Stimulated activated CD4-positive, alpha-beta T cell treated with anti-CD3 and anti-CD28 coated beads, Interleukin-1b, Interleukin-23, amount 100 ng/mL, for 1 hour (primary cell): Measurements from ENCODE around the gene C1orf159.
"Not testable (repeated sequence)": the region's sequence is repeated elsewhere in the genome, so short reads cannot be mapped to it uniquely, and the experiment has no call there.

Experiments
- DNase-seq, 2 donors: peaks; one replicate each; pipeline ENCODE4 v3.0.0-alpha.2; 2020; ENCODE audit warnings: low read depth in 2 of 2

C1orf159 gene

DNA sequence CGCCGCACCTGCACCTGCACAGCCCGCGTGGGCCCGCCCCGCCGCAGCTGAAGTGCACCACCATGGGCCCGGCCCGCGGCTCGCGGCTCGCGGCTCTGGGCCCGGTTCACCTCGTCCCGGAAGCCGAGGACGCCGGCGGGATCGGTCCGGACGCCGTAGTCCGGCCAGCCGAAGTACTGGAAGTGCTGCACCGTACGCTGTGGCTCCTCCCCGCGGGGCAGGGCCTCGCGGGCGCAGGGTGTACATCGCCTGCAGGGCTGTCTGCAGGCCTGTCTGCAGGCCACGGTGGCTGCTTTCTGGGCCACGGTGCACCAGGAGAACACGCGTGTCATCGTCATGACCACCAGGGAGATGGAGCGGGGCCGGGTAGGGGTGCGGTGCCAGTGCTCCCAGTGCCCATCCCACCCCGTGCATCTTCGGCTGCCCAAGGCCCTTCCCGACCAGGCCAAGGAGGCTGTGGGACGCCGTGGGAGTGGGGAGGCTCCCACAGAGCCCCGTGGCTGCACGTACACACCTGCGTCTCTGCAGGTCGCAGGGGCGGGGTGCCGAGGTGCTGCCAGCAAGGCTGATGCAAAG is 48.5 kb downstream of the C1orf159 start:
- no peak for DNase-seq

DNA sequence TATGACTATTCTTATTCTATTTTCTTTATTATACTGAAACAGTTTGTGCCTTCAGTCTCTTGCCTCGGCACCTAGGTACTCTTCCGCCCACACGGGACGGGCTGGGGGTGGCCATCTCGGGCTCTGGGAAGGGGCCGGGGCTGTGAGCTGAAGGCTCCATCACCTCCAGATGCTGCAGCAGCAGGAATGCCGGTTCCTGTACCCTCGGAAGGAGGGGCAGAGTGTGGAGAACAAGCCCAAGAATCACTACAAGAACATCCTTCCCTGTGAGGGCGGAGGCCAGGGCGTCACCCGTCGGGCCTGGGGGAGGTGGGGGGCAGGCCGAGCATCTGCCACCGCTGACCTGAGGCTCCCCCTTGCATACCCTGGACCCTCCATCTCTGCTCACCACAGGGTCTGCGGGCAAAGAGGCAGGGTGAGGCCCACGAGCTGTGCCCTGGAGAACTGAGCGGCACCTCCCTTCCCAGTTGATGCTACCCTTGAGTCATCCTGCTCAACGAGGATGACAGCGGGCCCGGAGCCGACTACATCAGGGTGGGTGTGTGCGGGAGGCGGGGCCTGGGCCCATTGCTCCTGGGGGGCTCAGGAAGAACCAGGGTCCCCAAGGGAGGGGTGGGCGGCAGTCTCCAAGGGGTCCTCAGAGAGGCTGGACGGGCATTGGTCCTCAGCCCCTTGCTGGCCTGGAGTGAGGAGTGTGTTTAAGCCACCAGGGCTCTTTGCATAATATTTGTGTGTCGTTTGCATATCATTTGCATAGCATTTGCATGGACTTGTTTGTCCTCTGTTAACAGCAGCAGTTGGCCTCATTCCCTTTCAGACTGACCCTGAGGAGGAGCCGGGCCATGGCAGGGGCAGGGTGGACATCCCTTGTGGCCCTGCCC is 49.2 kb downstream of the C1orf159 start:
- no peak for DNase-seq

DNA sequence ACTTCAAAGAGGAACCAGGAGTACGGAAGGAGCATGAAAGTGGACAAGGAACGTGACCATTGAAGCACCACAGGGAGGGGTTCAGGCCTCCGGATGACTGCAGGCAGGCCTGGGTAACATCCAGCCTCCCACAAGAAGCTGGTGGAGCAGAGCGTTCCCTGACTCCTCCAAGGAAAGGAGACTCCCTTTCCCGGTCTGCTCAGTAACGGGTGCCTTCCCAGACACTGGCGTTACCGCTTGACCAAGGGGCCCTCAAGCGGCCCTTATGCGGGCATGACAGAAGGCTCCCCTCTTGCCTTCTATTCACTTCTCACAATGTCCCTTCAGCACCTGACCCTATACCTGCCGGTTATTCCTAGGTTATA is 50.0 kb downstream of the C1orf159 start:
- DNase-seq = not testable (repeated sequence)

DNA sequence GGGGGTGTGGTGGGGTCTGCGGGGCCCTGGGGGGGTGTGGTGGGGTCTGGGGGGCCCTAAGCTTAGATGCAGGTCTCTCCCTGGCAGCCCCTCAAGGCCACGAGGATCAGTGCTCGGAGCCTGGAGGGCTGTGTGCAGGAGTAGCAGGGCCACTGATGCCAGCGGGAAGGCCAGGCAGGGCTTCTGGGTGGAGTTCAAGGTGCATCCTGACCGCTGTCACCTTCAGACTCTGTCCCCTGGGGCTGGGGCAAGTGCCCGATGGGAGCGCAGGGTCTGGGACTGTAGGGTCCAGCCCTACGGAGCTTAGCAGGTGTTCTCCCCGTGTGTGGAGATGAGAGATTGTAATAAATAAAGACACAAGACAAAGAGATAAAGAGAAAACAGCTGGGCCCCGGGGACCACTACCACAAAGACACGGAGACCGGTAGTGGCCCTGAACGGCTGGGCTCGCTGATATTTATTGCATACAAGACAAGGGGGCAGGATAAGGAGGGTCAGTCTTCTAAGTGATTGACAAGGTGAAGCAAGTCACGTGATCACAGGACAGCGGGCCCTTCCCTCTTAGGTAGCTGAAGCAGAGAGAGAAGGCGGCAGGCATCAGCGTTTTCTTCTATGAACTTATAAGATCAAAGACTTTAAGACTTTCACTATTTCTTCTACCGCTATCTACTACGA is 50.5 kb downstream of the C1orf159 start:
- DNase-seq = no peak

DNA sequence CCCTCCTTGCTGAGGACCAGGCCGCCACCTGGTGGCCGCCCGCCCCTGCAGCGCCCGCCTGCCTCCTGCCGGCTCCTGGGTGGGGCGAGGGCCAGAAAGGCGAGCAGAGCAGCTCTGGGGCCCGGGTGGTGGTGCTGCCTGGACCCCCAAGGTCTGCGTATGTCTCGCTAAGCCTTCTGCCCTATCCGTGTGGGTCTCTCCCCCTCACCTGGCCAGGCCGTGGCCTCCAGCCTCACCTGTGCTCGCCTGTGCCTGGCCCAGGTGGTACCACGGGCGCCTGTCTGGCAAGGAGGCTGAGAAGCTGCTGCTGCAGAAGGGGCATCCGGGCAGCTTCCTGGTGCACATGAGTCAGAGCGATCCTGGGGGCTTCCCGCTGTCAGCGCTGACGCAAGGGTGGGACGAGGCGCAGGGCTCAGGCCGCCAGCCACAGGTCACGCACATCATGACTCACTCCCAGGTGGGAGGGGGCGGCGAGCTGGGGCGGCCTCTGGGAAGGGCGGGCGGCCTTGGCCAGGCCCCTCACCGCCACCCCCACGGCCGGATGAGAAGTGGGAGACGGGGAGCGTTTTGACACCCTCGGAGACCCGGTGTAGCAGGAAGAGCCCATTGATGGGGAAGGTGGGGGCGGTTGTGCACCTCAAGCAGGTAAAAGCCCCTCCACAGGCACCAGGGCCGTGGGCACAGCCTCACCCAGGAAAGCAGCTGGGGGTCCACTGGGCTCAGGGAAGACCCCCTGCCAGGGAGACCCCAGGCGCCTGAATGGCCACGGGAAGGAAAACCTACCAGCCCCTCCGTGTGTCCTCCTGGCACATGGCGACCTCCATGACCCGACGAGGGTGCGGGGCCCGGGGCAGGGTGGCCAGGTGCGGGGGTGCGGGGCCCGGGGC is 51.7 kb downstream of the C1orf159 start:
- DNase-seq = peak; percentile 64 to 78

DNA sequence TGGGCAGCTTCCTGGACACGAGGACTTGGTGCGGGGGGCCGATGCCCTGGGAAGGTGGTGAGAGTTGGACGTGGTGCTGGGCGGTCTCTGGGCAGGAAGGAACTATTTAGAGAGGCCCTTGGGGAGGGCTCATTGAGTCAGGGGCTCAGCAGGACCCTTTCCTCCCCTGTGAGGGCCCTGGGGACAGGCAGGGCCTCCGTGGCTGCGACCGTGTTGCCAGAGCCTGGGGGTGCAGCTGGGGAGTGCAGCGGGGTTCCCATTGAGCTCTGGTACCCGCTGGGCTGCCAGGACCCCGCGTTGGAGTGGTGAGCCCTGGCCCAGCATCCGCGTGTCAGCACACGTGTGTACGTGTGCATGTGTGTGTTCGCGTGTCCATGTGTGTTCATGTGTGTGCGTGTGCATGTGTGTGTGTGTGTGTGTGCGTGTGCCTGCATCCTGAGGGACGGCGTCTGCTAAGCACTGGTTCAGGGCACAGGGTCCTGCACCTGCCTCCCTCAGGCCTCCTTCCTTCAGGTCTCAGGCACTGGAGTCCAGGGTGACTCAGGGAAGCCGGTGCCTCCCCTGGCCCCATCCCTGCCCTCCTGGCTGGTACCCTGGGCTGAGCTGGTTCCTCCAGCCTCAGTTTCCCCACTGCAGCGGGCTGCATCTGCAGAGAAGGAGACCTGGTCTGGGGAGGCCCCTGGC is 52.5 kb downstream of the C1orf159 start:
- no peak for DNase-seq

DNA sequence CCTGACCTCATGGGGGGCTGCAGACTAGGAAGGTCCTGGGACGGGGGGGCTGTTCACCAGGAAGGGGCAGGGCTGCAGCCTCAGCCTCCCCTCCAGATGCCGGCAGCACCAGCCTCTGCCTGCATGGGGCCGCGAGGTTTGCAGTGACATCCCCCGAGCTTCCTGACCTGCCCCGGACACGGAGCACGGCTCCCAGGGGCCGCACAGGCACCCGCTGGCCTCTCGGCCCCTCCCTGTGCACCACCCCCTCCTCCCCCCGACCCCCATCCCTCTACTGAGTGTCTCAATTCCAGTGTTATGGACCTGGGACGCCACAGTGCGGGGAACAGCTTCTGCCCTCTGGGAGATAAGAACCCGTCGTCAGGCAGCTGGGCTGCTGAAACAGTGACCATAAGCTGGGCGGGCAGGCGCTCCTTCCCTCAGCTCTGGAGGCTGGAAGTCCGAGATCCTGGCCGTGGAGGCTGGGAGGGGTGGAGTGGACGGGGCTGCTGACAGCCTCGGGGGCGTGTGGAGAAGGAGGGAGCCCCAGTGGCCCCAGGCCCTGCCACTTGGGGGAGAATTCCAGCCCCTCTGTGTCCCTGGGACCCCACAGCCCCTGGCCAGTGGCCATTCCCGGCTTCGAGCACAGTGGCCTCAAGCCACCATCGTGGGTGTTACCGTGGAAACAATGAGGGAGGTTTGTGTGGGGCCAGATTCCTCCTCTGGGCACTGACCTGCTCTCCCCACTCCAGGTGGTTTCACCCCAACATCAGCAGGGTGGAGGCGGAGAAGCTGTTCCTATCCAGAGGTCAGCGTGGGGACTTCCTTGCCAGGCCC is 53.3 kb downstream of the C1orf159 start:
- DNase-seq = no peak

DNA sequence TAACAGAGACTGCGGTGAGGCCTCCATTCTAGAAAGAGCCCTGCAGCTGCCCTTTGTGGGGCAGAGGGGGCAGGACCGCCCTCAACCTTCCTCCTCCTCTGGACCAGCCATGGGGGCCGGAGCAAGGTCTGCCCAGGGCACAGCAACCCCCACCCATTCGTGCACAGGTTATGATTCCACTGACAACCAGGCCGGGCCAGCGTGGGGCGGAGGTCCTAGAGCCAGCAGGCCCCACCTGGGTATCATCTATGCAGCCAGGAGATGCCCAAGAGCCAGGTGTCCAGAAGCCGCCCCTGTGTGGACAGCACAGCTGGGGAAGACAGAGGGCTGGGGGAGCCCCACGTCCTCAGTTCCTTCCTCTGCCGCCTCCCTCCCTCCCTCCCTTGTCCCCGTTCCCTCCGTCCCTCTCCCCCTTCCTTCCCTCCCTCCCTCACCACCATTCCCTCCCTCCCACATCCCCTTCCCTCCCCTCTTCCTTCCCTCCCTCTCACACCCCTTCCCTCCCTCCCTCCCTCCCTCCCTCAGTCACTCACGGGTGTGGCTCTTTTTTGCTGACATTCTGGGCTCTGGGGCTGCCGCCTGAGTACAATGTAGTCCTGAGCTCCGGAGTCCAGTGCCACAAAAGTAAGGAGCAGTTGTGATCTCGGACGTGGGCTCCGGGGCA is 54.1 kb downstream of the C1orf159 start:
- no peak for DNase-seq

DNA sequence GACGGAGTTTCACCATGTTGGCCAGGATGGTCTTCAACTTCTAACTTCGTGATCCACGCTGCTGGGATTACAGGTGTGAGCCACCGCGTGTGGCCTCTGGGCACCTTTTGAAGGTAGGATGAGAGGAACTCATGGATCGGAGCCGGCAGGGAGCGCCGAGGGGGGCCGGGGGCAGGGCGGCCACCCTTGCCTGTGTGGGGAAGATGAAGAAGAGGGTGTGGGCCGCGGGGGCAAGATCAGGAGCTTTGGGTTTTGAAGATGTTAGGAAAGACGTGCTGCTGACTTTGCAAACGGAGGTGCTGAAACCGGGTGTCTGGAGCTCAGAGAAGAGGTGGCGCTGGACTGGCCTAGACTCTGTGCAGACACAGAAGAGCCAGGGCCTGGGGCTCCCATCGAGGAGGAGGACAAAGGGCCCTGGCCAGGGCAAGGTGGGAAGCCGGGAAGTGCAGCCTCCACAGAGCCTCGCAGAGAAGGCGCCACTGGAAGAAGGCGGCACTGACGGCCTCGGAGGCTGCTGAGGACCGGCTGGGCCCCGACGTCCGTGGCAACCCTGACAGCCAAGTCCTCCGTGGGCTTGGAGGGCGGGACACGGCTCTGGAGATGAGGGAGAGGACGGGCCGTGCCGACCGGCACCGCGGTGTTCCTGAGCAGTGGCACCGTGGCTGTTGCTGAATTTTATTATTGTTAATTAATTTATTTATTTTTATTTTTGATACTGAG is 55.4 kb downstream of the C1orf159 start:
- no peak for DNase-seq

DNA sequence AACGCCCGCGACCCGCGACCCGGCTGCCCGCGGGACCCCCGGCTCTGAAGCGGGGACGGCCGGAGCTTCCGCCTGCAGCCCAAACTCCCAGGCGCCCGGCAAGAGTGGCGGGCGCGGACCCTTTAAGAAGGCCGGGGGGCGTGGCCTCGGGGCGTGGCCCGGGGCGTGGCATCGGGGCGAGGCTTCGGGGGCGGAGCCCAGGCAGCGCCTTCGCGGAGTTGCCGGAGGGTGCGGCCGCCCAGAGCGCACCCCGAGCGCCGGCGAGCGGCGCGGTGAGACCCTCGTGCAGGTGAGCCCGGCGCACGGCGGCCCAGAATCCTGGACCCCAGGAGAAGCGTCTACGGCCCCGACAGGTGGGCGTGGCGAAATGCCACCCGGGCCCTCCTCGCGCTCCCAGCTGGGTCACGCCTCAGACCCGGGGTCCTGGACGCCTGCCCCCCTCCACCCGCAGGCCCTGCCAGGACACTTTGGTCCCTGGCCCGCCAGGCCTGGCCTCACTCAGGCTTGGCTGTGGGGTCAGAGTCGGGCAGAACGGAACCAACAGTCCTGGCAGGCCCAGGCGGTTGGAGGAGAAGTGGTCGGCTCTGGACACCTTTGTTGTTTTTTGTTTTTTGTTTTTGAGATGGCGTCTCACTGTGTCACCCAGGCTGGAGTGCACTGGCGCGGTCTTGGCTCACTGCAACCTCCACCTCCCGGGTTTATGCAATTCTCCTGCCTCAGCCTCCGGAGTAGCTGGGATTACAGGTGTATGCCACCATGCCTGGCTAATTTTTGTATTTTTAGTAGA is 56.2 kb downstream of the C1orf159 start:
- DNase-seq = peak; percentile 84 to 98

DNA sequence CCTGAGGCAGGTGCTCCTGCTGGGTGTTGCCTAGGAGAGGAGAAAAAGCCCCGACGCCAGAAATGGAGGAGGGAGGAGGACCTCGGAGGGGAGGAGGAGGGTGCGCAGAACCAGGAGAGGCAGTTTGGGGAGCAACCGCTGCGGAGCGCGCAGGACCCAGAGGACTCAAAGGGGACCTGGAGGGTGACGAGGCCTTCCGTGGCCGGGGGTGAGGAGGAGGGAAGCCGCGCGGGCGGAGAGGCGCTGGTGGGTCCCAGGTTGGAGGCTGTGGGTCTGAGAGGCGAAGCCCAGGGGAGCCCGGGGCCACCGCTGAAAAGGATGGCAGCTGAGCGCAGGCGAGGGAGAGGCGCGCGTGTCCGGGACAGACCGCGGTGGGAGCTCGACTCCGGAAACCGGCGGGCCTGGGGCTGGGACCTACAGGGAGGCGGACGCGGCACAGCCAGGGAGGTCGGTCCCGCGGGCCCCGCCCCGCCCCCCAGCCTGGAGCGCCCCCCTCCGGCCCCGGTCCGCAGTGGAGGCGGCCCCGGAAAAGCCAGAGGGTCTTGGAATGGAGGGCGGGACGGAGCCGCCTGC is 56.9 kb downstream of the C1orf159 start:
- DNase-seq = no peak

DNA sequence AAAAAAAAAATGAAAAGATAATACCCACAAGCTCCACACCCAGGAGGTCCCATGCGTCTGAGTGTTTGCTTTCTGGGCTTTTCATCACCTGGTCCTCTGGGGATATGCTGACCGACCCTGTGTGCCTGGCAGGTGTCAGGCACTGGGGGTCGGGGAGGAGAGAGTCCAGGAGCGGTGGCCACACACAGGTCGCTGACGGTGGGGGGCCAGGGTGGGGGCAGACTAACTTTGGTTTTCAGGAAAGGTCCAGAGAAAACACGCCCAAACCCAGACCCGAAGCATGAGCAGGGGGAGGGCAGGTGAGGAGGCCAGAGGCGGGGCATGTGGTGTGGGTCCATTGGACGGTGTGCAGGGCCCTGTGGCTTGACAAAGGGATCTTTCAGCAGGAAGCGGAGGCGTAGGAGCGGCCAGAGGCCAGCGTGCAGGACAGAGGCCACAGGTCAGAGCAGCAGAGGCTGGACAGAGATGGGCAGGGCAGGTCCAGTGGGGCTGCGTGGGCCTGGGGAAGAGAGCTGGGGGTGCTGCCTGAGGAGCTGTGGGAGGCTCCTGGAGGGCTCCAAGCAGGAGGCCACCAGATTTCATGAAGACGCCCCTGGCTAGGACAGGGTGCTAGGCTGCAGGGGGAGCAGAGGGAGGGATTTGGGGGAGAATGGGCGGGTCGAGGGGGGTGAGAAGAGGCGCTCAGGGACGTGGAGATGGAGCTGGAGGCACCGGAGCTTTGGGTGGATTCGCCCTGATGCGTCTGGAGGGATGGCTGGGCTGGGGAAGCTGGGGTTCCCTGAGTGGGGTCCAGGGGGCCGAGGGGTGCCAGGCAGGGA is 57.6 kb downstream of the C1orf159 start:
- no peak for DNase-seq

DNA sequence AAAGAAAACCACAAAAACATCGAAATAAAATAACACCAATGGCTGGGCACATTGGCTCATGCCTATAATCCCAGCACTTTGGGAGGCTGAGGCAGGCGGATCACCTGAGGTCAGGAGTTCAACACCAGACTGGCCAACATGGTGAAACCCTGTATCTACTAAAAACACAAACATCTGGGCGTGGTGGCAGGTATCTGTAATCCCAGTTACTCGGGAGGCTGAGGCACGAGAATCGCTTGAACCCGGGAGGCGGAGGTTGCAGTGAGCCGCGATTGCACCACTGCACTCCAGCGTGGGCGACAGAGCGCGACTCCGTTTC is 58.2 kb downstream of the C1orf159 start:
- DNase-seq = not testable (repeated sequence)

DNA sequence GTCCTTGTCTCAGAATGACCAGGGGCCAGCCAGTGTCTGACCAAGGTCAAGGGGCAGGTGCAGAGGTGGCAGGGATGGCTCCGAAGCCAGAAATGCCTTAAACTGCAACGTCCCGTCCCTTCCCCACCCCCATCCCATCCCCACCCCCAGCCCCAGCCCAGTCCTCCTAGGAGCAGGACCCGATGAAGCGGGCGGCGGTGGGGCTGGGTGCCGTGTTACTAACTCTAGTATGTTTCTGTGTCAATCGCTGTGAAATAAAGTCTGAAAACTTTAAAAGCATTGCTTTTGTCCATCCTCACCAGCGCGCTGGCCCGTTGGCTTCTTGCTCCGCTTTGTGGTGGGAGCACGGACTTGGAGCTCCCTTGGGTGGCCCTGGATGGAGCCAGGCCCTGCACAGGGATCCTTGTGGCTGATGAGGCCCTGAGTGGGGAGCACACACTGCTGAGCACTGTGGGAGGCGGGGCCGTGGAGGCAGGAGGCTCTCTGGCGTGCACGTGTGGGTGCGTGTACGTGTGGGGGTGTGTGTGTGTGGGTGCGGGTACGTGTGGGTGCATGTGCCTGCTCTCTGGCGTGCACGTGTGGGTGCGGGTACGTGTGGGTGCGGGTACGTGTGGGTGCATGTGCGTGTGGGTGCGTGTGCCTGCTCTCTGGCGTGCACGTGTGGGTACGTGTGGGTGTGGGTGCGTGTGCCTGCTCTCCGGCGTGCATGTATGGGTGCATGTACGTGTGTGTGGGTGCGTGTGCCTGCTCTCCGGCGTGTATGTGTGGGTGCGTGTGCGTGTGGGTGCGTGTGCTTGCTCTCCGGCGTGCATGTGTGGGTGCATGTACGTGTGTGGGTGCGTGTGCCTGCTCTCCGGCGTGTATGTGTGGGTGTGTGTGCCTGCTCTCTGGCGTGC is 59.8 kb downstream of the C1orf159 start:
- no peak for DNase-seq

DNA sequence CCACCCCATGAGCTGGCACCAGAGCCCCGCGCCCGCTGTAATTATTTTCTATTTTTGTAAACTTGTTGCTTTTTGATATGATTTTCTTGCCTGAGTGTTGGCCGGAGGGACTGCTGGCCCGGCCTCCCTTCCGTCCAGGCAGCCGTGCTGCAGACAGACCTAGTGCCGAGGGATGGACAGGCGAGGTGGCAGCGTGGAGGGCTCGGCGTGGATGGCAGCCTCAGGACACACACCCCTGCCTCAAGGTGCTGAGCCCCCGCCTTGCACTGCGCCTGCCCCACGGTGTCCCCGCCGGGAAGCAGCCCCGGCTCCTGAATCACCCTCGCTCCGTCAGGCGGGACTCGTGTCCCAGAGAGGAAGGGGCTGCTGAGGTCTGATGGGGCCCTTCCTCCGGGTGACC is 60.9 kb downstream of the C1orf159 start:
- DNase-seq = no peak

DNA sequence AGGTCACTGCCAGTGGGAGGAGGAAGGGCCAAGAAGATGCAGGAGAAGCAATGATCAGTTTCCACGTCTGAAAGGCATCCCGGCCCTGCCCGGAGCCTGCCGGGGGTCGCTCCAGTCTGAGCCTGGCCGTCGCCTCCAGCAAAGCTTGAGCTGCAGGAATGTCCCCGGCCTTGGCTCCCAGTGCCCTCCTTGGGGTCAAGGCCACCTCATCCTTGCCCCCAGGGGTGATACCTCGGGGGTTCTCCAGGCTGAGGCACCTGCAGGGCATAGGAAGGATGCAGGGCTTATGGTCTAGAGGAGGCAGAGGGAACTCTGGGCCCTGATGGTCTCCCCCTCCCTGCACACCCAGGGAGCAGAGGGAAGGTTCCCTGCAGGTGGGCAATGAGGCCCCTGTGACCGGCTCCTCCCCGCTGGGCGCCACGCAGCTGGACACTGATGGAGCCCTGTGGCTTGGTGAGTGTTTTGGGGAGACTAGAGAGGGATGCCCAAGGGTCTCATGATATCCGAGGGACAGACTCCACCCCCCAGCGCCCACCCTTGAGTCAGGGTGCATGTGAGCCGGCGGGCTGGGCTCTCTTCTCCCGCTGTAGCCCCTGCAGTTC is 61.7 kb downstream of the C1orf159 start:
- no peak for DNase-seq
